Stimulated activated naive CD8-positive, alpha-beta T cell treated with anti-CD3 and anti-CD28 coated beads, Interleukin-15, amount 100 ng/mL, for 72 hours (primary cell): ENCODE measurements around the gene ALLC.
A peak's percentile ranks its signal among the peaks of the same experiment; 100 is the strongest.

Experiments used
- ATAC-seq: fragments of 150-1000 bp; cut with Tn5 transposase; 2 replicates; pipeline ENCODE4 v1.10.0; 2021; ENCODE audit warnings: mild to moderate bottlenecking, moderate library complexity
- DNase-seq, 2 donors: peaks; one replicate each; pipeline ENCODE4 v3.0.0; 2021 to 2022
- H3K27ac Mint-ChIP-seq, 2 donors: one replicate each; pipeline ENCODE4 v1.8.0; 2022; ENCODE audit warnings: mild to moderate bottlenecking in 2 of 2, mixed read lengths in 2 of 2, moderate library complexity in 2 of 2
- H3K27me3 Mint-ChIP-seq: one replicate; pipeline ENCODE4 v1.8.0; 2022; ENCODE audit warnings: mixed read lengths
- H3K4me1 Mint-ChIP-seq: one replicate; pipeline ENCODE4 v1.8.0; 2022; ENCODE audit warnings: mild to moderate bottlenecking, mixed read lengths
- H3K4me3 Mint-ChIP-seq, 2 donors: one replicate each; pipeline ENCODE4 v1.8.0; 2022; ENCODE audit warnings: mild to moderate bottlenecking in 2 of 2, mixed read lengths in 2 of 2, moderate library complexity in 1 of 2
- H3K9me3 Mint-ChIP-seq, 2 donors: one replicate each; pipeline ENCODE4 v1.8.0; 2022; ENCODE audit warnings: mixed read lengths in 2 of 2

Gene ALLC

DNA sequence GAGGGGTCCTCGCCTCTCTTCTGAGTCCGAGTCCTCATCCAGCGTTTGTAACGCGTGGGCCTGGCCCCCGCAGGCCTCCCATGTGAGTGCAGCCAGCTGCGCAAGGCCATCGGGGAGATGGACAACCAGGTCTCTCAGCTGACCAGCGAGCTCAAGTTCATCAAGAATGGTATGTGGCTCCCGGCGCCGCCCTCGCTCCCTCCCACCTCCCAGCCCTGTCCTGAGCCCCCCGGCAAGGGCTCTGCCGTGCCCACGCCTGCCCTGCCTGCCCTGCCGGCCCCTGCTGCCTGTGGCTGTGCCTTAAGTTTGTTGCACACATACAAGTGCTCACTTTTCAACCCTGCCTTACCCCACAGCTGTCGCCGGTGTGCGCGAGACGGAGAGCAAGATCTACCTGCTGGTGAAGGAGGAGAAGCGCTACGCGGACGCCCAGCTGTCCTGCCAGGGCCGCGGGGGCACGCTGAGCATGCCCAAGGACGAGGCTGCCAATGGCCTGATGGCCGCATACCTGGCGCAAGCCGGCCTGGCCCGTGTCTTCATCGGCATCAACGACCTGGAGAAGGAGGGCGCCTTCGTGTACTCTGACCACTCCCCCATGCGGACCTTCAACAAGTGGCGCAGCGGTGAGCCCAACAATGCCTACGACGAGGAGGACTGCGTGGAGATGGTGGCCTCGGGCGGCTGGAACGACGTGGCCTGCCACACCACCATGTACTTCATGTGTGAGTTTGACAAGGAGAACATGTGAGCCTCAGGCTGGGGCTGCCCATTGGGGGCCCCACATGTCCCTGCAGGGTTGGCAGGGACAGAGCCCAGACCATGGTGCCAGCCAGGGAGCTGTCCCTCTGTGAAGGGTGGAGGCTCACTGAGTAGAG is 14.4 kb upstream of the ALLC start:
- Mint-ChIP-seq H3K9me3 (no peaks in the 10 kb centered on the region), H3K27ac (no peak overlapping the region), H3K4me3 (no peak overlapping the region), H3K4me1 (peaks cover 7% of the 10 kb centered on the region), H3K27me3 (no peaks in the 10 kb centered on the region)
- no peak for DNase-seq
- no peak for ATAC-seq

DNA sequence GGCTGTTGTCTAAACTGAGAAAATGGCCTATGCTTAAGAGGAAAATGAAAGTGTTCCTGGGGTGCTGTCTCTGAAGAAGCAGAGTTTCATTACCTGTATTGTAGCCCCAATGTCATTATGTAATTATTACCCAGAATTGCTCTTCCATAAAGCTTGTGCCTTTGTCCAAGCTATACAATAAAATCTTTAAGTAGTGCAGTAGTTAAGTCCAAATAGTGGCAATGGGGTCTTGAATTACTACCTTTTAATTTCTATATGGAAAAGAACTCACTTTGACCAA is 13.8 kb upstream of the ALLC start:
- DNase-seq (no peak), ATAC-seq (no peak)
- H3K4me1 Mint-ChIP-seq = peaks cover 1% of the 10 kb centered on the region
- no peak overlapping the region for H3K4me3 Mint-ChIP-seq
- H3K27ac Mint-ChIP-seq = peak overlapping the region in 1 of 2 donors; percentile 25
- H3K27me3 Mint-ChIP-seq = no peaks in the 10 kb centered on the region
- H3K9me3 Mint-ChIP-seq = no peaks in the 10 kb centered on the region

GRCh38 chr2:3644891-3645605 is 13.0 kb upstream of the ALLC start:
- H3K27ac Mint-ChIP-seq = no peak overlapping the region
- no peak for DNase-seq
- no peak for ATAC-seq
- no peaks in the 10 kb centered on the region for H3K4me1 Mint-ChIP-seq
- no peak overlapping the region for H3K4me3 Mint-ChIP-seq
- H3K27me3 Mint-ChIP-seq = no peaks in the 10 kb centered on the region
- no peaks in the 10 kb centered on the region for H3K9me3 Mint-ChIP-seq

DNA sequence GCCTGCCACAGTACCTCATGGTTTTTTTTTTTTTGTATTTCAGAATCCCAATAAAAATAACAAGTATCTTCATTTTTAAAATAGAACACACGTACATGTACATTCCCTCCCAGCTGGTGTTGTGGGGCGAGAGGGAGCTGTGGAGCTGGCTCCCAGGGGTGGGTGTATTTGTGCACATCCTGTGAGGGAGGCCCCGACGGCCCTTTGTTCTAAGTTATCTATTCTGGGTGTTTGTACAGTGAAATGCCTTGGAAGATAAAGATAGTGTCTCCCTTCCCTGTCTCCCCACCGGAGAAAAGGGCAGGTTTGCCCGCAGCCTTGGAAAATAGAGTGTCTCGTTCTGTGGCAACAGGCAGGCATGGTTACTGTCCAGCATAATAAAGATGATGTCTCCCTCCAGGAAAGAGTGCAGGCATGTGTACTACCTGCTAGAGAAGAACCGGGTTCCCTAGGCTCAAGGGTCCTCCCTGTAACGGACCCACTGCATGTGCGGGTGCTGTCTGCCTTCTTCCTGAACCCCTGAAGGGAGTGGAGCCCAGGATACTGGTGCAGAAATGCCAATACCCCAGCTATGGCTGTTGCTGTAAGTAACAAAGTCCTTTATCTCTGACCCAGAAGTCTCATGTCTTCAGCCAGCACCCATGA is 12.1 kb upstream of the ALLC start:
- Mint-ChIP-seq H3K9me3 (no peaks in the 10 kb centered on the region), H3K4me1 (peaks cover 3% of the 10 kb centered on the region), H3K27ac (no peak overlapping the region), H3K27me3 (no peaks in the 10 kb centered on the region), H3K4me3 (no peak overlapping the region)
- DNase-seq = no peak
- no peak for ATAC-seq

DNA sequence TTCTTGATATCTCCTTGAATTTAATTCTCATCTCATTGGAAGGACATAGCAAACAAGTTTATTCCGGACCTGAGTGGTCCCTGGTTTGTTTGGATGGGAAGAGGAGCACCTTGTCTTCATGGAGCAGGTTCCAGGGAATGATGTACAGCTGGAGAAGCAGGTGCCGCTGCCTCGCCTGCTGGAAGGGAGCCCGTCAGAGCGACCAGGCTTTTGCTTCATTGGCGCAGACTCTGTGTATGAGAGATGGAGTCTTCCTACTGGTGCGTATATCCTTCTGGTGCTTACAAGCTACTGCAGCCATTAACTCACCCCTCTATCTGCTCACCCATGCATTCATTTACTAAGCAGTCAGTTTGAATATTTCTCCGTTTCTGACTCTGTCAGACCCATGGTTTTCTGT is 11.6 kb upstream of the ALLC start:
- no peak overlapping the region for H3K4me3 Mint-ChIP-seq
- H3K27me3 Mint-ChIP-seq = no peaks in the 10 kb centered on the region
- H3K4me1 Mint-ChIP-seq = peaks cover 9% of the 10 kb centered on the region
- H3K27ac Mint-ChIP-seq = no peak overlapping the region
- H3K9me3 Mint-ChIP-seq = no peaks in the 10 kb centered on the region
- DNase-seq (no peak), ATAC-seq (no peak)

DNA sequence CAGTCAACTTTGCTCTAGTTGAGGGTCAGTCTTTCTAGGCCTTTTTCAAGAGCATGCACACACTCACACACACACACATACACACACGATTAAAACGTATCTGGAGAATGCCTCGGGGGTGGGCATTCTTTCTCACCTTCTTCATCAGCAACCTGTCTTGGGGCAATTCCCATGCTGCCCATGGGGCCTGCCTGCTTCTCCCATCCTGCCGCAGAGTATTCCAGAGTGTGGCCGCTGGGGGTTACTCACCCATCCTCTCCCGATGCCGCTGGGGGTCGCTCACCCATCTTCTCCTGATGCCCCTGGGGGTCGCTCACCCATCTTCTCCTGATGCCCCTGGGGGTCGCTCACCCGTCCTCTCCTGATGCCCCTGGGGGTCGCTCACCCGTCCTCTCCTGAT is 10.8 kb upstream of the ALLC start:
- Mint-ChIP-seq H3K4me3 (no peak overlapping the region), H3K9me3 (no peaks in the 10 kb centered on the region), H3K4me1 (peaks cover 17% of the 10 kb centered on the region), H3K27ac (no peak overlapping the region), H3K27me3 (no peaks in the 10 kb centered on the region)
- ATAC-seq (no peak), DNase-seq (no peak)

- Mint-ChIP-seq H3K9me3 (no peaks in the 10 kb centered on the region), H3K4me3 (no peak overlapping the region), H3K27ac (no peak overlapping the region), H3K27me3 (no peaks in the 10 kb centered on the region), H3K4me1 (peaks cover 19% of the 10 kb centered on the region)
- DNase-seq (no peak), ATAC-seq (no peak)
Observed at GRCh38 chr2:3647831-3648651, 10.0 kb upstream of the ALLC start.

GRCh38 chr2:3648652-3649177 is 9.3 kb upstream of the ALLC start:
- Mint-ChIP-seq H3K4me1 (peaks cover 19% of the 10 kb centered on the region), H3K9me3 (no peaks in the 10 kb centered on the region), H3K4me3 (no peak overlapping the region), H3K27ac (no peak overlapping the region), H3K27me3 (no peaks in the 10 kb centered on the region)
- DNase-seq = no peak
- ATAC-seq = no peak

DNA sequence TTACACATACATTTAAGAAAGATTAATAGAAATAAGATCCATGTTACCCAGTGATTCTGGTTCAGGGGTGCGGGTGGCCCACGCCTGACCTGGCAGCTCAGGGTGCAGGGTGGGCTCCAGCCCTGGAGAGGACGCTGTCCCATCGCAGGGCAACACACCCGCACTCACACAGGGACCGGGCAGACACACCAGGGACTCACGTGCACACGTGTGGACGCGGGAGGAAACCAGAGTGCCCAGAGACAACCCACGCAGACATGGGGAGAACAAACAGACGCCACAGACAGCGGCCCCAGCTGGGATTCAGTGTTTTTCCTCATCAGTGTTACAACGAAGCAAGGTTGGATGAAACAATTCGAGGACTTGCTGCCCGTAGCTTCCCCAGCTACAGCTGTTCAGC is 8.4 kb upstream of the ALLC start:
- Mint-ChIP-seq H3K4me1 (peaks cover 19% of the 10 kb centered on the region), H3K27ac (no peak overlapping the region), H3K27me3 (no peaks in the 10 kb centered on the region), H3K4me3 (no peak overlapping the region), H3K9me3 (no peaks in the 10 kb centered on the region)
- DNase-seq (no peak), ATAC-seq (no peak)

DNA sequence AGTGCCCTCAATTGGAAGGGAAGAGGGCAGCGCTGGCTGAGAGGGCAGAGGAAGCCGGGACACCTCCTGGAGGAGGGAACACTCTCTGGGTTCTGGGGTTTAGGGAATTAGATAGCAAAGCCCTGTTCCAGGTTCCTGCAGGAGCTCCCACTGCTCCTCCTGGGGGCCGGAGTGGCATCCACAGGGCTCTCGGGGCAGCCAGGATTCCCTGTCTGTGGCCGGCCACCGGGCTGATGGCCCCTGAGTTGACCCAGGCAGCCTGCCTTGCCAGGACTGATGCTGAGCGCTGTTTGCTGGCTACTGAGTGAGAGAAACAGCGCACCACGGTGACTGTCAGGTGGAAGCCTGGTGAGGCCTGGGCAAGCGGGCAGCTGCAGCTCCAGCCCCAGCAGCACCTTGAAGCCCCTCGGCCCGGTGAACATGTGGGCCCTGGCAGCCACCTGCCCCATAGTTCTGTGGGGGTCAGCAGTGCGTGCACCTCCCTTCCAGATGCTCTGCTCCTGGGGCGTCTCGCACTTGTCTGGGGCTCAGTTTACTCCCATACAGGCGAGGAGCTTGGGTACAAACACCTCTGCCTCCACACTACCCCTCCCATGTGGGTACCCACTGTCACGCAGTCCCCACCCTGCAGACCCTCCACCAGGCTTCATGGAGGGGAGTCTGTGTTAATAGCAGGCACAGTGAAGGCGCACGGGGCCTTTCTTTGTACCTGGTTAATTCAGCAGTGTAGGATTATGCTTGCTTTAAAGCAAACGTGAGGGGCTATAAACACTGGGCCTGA is 7.7 kb upstream of the ALLC start:
- DNase-seq (no peak), ATAC-seq (no peak)
- Mint-ChIP-seq H3K27me3 (no peaks in the 10 kb centered on the region), H3K9me3 (no peaks in the 10 kb centered on the region), H3K27ac (peak overlapping the region in 1 of 2 donors; percentile 88), H3K4me1 (peaks cover 19% of the 10 kb centered on the region), H3K4me3 (peak overlapping the region; percentile 82 to 86)

DNA sequence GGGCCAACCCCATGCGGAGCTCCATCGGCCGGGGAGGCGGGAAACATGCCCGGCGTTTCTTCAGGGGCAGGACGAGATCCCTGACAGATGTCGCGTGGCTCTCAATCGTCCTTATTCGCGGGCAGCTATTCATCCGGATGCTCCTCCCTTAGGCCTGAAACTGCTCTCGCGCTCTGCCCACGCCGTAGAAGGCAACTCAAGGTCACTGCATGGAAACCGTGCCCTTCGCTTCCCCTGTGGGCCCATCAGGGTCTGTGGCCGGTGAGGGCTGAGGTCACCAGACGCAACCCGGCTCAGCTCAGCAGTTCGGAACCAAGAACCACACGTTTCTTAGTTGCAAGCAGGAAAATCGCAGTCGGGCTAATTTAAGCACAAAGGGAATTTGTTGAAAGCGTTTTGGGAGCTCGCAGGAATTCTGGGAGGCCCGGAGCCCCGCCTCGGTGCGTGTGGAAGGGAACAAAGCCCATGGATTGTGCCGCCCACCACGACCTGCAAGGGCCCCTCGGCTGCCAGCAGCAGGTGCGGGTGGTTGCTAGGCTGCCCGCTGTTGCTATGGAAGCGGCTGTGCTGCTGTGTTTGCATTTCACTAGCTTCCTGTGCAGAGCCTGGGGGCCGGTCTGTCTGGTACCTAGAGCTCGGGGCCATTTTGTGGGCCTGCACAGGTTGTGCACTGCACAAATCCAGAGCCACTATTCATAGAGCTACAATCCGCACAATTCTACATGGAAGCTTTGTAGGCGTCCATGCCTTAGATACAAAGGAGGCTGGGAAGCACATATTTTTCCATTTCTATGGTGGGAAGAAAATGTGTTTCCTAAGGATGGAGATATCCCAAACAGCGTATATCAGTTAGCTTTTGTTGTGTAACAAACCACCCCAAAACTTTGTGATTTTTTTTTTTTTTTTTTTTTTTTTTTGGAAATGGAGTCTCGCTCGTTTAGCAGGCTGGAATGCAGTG is 6.0 kb upstream of the ALLC start:
- H3K4me3 Mint-ChIP-seq = peak overlapping the region; percentile 82 to 86
- DNase-seq (peak; percentile 73 to 79), ATAC-seq (peak; percentile 83)
- H3K27me3 Mint-ChIP-seq = no peaks in the 10 kb centered on the region
- H3K9me3 Mint-ChIP-seq = no peaks in the 10 kb centered on the region
- peaks cover 19% of the 10 kb centered on the region for H3K4me1 Mint-ChIP-seq
- peak overlapping the region; percentile 88 to 96 for H3K27ac Mint-ChIP-seq

DNA sequence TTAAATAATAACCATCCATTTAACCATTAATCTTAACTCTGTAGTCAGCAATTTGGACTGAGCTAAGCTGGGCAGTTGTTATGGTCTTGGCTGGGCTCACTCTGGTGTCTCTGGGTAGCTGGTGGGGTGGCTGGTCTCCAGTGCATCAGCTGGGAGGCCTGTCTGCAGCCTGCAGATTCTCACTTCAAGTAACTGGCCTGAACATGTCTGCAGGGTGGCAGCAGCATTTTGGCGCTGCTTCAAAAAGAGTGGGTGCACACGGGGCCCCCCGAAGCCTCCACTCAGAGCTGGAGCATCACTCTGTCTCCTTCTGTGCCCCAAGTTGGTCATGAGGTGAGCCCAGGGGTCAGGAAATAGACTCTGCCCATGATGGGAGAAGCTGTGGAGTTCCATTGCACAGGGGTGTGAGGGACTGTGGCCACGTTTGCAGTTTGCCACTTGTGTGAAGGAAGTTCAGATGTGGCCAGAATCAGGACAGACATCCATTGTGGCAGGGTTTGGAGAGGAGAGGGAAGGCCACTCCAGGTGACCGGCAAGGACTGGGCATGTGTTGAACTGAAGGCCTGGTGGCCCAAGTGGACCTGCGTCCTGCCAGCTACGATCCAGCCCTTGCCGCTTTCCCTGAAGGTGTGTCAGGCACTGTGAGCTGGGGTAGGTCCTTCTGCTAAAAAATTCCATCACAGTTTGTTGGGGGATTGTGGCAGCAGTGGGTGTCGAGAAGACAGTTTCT is 4.9 kb upstream of the ALLC start:
- DNase-seq = no peak
- no peak for ATAC-seq
- Mint-ChIP-seq H3K9me3 (no peaks in the 10 kb centered on the region), H3K27me3 (no peaks in the 10 kb centered on the region), H3K4me3 (no peak overlapping the region), H3K27ac (peak overlapping the region in 1 of 2 donors; percentile 34), H3K4me1 (peaks cover 19% of the 10 kb centered on the region)

DNA sequence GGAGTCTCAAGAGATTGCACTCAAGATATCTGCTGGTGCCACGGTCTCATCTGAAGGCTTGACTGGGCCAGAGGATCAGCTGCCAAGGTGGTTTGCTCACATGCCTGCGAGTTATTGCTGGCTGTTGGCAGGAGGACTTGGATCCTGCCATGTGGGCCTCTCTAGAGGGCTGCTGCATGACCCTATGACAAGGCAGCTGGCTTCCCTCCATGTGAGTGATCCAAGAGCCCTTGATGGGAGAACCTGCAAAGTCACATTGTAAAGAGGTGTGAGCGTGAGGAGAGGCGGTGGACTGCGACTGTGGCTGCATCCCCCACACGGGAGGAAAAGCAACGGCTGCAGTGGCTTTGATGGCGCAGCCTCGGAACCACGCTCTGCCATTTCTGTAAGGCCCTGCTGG is 4.0 kb upstream of the ALLC start:
- H3K4me1 Mint-ChIP-seq = peaks cover 19% of the 10 kb centered on the region
- ATAC-seq = no peak
- DNase-seq = no peak
- no peak overlapping the region for H3K27ac Mint-ChIP-seq
- no peaks in the 10 kb centered on the region for H3K27me3 Mint-ChIP-seq
- H3K9me3 Mint-ChIP-seq = no peaks in the 10 kb centered on the region
- H3K4me3 Mint-ChIP-seq = no peak overlapping the region
